HCT116 (cell line): ENCODE data around the gene WDR70. TPM values are rescaled to one million over a fixed set of nuclear protein-coding genes. Genes with fewer than 3 reads are reported as not detected.

ENCODE experiments used
- ATAC-seq: fragments of 200-7000 bp; cut with Tn5 transposase; 2 replicates; pipeline ENCODE4 v1.9.1; 2020; ENCODE audit warnings: mild to moderate bottlenecking, moderate library complexity
- BruUV-seq: library from RNA; stranded (reverse); fragments of 400-500 nt; replicated peaks from 2 replicates; lab custom pipeline; 2021; lab: Mats Ljungman, UMichigan
- CTCF ChIA-PET: fragments of 300-600 bp; sonication (Branson Sonifier 250); formaldehyde crosslinking; loops from one replicate; lab custom pipeline; 2021; ENCODE audit warnings: antibody characterized with exemption; lab: Charles Lee
- POLR2A ChIA-PET: fragments of 300-600, 350-600 bp; sonication (Branson Sonifier 250); formaldehyde crosslinking; loops from one replicate; lab custom pipeline; 2021; ENCODE audit warnings: antibody characterized with exemption; lab: Charles Lee
- RAD21 ChIA-PET, 2 experiments: fragments of 300-600 bp; sonication (Branson Sonifier 250); formaldehyde crosslinking; loops; one replicate each; lab custom pipeline; 2023; ENCODE audit warnings: low total read pairs in 2 of 2; ENCODE audit not compliant: uncharacterized antibody in 2 of 2, unreplicated experiment in 2 of 2, low non-redundant PET in 1 of 2; lab: Charles Lee
- DNase-seq: peaks from one replicate; pipeline ENCODE4 v3.0.0-alpha.2; 2010; ENCODE audit warnings: low read depth, low spot score
- H2AFZ ChIP-seq: fragments of 200-600 bp; shearing (Covaris generic), sonication (generic); 2 replicates; pipeline ENCODE4 v1.6.1; 2017; ENCODE audit warnings: low read depth, mixed run types, mixed read lengths, antibody characterized with exemption, low read length; ENCODE audit not compliant: poor library complexity, severe bottlenecking
- H3K27ac ChIP-seq: 2 replicates; pipeline ENCODE4 v1.5.1; 2012; ENCODE audit warnings: low read depth, low read length
- H3K27me3 ChIP-seq: fragments of 200-600 bp; sonication (generic); 2 replicates; pipeline ENCODE4 v1.6.1; 2016; ENCODE audit warnings: mixed run types, low read length, mixed read lengths; ENCODE audit not compliant: insufficient read depth
- H3K36me3 ChIP-seq, 2 experiments: fragments of 200-500 bp in 1 of 2; fragments of 200-600 bp in 1 of 2; sonication (Bioruptor generic) in 1 of 2; sonication (generic) in 1 of 2; 2 replicates each; pipeline versions ENCODE4 v1.5.1 to v1.6.1; 2014 to 2016; ENCODE audit warnings: low read length in 2 of 2, inconsistent platforms in 1 of 2, mixed read lengths in 1 of 2, mixed run types in 1 of 2; ENCODE audit not compliant: insufficient read depth in 2 of 2, control insufficient read depth in 1 of 2
- H3K4me1 ChIP-seq, 2 experiments: fragments of 200-600 bp in 1 of 2; sonication (generic) in 1 of 2; 2 replicates each; pipeline versions ENCODE4 v1.5.1 to v1.6.1; 2012 to 2017; ENCODE audit warnings: low read length in 2 of 2, inconsistent platforms in 1 of 2, mild to moderate bottlenecking in 1 of 2, mixed read lengths in 1 of 2, mixed run types in 1 of 2, moderate library complexity in 1 of 2; ENCODE audit not compliant: insufficient read depth in 2 of 2, control insufficient read depth in 1 of 2
- H3K4me2 ChIP-seq: fragments of 200-600 bp; sonication (generic); 2 replicates; pipeline ENCODE4 v1.6.1; 2017; ENCODE audit warnings: mixed run types, low read length, mixed read lengths
- H3K4me3 ChIP-seq, 2 experiments: fragments of 200-600 bp in 1 of 2; sonication (generic) in 1 of 2; replicated peaks in 1 of 2; 2 replicates each; pipeline ENCODE4 v1.5.1; 2011 to 2016; ENCODE audit warnings: low read length in 2 of 2, control low read depth in 1 of 2, low read depth in 1 of 2, mild to moderate bottlenecking in 1 of 2, mixed read lengths in 1 of 2, mixed run types in 1 of 2
- H3K79me2 ChIP-seq: fragments of 200-600 bp; sonication (generic); 2 replicates; pipeline ENCODE4 v1.6.1; 2017; ENCODE audit warnings: mild to moderate bottlenecking, mixed run types, low read length, moderate library complexity, mixed read lengths; ENCODE audit not compliant: insufficient read depth
- H3K9ac ChIP-seq: fragments of 200-600 bp; sonication (generic); 2 replicates; pipeline ENCODE4 v1.6.1; 2016; ENCODE audit warnings: low read length, mixed read lengths
- H3K9me2 ChIP-seq: fragments of 200-600 bp; sonication (generic), shearing (Covaris generic); 2 replicates; pipeline ENCODE4 v1.6.1; 2017; ENCODE audit warnings: mixed run types, mild to moderate bottlenecking, moderate library complexity; ENCODE audit not compliant: insufficient read depth
- H3K9me3 ChIP-seq, 2 experiments: fragments of 200-500 bp in 1 of 2; fragments of 200-600 bp in 1 of 2; sonication (Bioruptor generic) in 1 of 2; sonication (generic) in 1 of 2; 2 replicates each; pipeline ENCODE4 v1.6.1; 2014 to 2017; ENCODE audit warnings: low read length in 2 of 2, mixed read lengths in 2 of 2, inconsistent platforms in 1 of 2, low read depth in 1 of 2, mild to moderate bottlenecking in 1 of 2, mixed run types in 1 of 2, moderate library complexity in 1 of 2; ENCODE audit not compliant: control insufficient read depth in 1 of 2, insufficient read depth in 1 of 2
- H4K20me1 ChIP-seq: fragments of 200-600 bp; sonication (generic), shearing (Covaris generic); 2 replicates; pipeline ENCODE4 v1.6.1; 2017; ENCODE audit warnings: mixed run types, mild to moderate bottlenecking, moderate library complexity; ENCODE audit not compliant: insufficient read depth
- ATF3 ChIP-seq: IDR thresholded peaks from 2 replicates; pipeline ENCODE4 v1.6.1; 2012
- CBX3 ChIP-seq: IDR thresholded peaks from 2 replicates; pipeline ENCODE4 v1.6.1; 2012; ENCODE audit warnings: low read depth
- CEBPB ChIP-seq: IDR thresholded peaks from 2 replicates; pipeline ENCODE4 v1.6.1; 2012; ENCODE audit warnings: low read depth
- EZH2 ChIP-seq: fragments of 200-600 bp; sonication (generic); IDR thresholded peaks from 2 replicates; pipeline ENCODE4 v1.6.1; 2017; ENCODE audit warnings: antibody characterized with exemption, mixed run types
- JUND ChIP-seq: IDR thresholded peaks from 2 replicates; pipeline ENCODE4 v1.6.1; 2012
- POLR2A ChIP-seq: IDR thresholded peaks from 2 replicates; pipeline ENCODE4 v1.7.0; 2011; ENCODE audit warnings: borderline replicate concordance; ENCODE audit not compliant: insufficient read depth, insufficient read length; ENCODE audit errors: extremely low read depth
- POLR2AphosphoS5 ChIP-seq: IDR thresholded peaks from 2 replicates; pipeline ENCODE4 v1.6.1; 2011; ENCODE audit warnings: mild to moderate bottlenecking, low read depth, low read length, moderate library complexity
- REST ChIP-seq: IDR thresholded peaks from 2 replicates; pipeline ENCODE4 v1.6.1; 2012; ENCODE audit warnings: low read depth
- TCF7L2 ChIP-seq: IDR thresholded peaks from 2 replicates; pipeline ENCODE4 v1.7.0; 2011; ENCODE audit warnings: borderline replicate concordance, inconsistent platforms; ENCODE audit not compliant: insufficient read depth, insufficient read length; ENCODE audit errors: extremely low read depth
- YY1 ChIP-seq: IDR thresholded peaks from 2 replicates; pipeline ENCODE4 v1.6.1; 2011; ENCODE audit warnings: low read length, low read depth, moderate library complexity, mild to moderate bottlenecking; ENCODE audit not compliant: insufficient replicate concordance; ENCODE audit errors: extremely low read depth
- intact Hi-C: fragments of 100-400 bp; cut with micrococcal nuclease; formaldehyde crosslinking; loops from 2 replicates; pipeline ENCODE4 v1.10.0; 2022
- total RNA-seq: library from RNA; stranded (reverse); gene quantifications from one replicate; pipeline ENCODE4 v1.2.1, GENCODE V29; 2021; ENCODE audit not compliant: unreplicated experiment

Gene WDR70
- total RNA-seq, 1 experiment from 2014 or later, result 31.1 TPM

GRCh38 chr5:37734114-37734513 lies 355.0 kb downstream of the WDR70 start:
- H3K27ac ChIP-seq, result no peak overlapping the region
- H2AFZ ChIP-seq, result no peak overlapping the region
- CTCF ChIA-PET, result no interaction called here
- no peak overlapping the region for H3K9ac ChIP-seq
- POLR2A ChIA-PET, result no interaction called here
- intact Hi-C loops, result no loop called here
- TF ChIP-seq YY1 (no peak), POLR2AphosphoS5 (no peak), POLR2A (no peak)
- peaks cover 19 to 20% of the 10 kb centered on the region in 2 experiments for H3K4me1 ChIP-seq
- ATAC-seq (no peak), DNase-seq (no peak)
- H3K79me2 ChIP-seq, result no peaks in the 10 kb centered on the region
- no peaks in the 10 kb centered on the region for H3K9me3 ChIP-seq
- no peaks in the 10 kb centered on the region for H3K36me3 ChIP-seq
- no TSS peak for BruUV-seq
- H4K20me1 ChIP-seq, result no peaks in the 10 kb centered on the region
- RAD21 ChIA-PET, result no interaction called here
- no peak overlapping the region for H3K4me2 ChIP-seq
- no peak overlapping the region for H3K4me3 ChIP-seq
- no peaks in the 10 kb centered on the region for H3K27me3 ChIP-seq
- H3K9me2 ChIP-seq, result no peaks in the 10 kb centered on the region

- H3K36me3 ChIP-seq, result no peaks in the 10 kb centered on the region
- TF ChIP-seq EZH2 (no peak), POLR2AphosphoS5 (no peak), JUND (no peak), CBX3 (no peak), TCF7L2 (no peak), YY1 (no peak), ATF3 (no peak), REST (no peak), CEBPB (no peak)
- H4K20me1 ChIP-seq, result no peaks in the 10 kb centered on the region
- RAD21 ChIA-PET, result no interaction called here
- no peak overlapping the region for H3K4me2 ChIP-seq
- H3K4me3 ChIP-seq, result no peak overlapping the region
- BruUV-seq, result no TSS peak
- DNase-seq, result no peak
- no peak overlapping the region for H2AFZ ChIP-seq
- no peak overlapping the region for H3K27ac ChIP-seq
- no peaks in the 10 kb centered on the region for H3K27me3 ChIP-seq
- H3K9ac ChIP-seq, result no peak overlapping the region
- POLR2A ChIA-PET, result no interaction called here
- no peaks in the 10 kb centered on the region for H3K79me2 ChIP-seq
- peaks cover 21% of the 10 kb centered on the region in 2 experiments for H3K4me1 ChIP-seq
- no peaks in the 10 kb centered on the region for H3K9me3 ChIP-seq
- H3K9me2 ChIP-seq, result no peaks in the 10 kb centered on the region
- no peak for ATAC-seq
- intact Hi-C loops, result no loop called here
- CTCF ChIA-PET, result interaction anchor here (1.2 kb wide), 1 partner anchor 13 kb away, joined by 5 read pairs; no protein-coding TSS in a partner anchor
These were observed 356.7 kb downstream of the WDR70 start for GRCh38 chr5:37735649-37736347.
